Astrocyte (in vitro differentiated cells and primary cell): Measurements from ENCODE around the gene C16orf82. TPM values are rescaled to one million over a fixed set of nuclear protein-coding genes. Genes with fewer than 3 reads are reported as not detected.

ENCODE experiments used
- DNase-seq: peaks from one replicate; pipeline ENCODE4 v3.0.0-alpha.2; 2010; ENCODE audit warnings: low read depth
- FAIRE-seq: peaks from 2 replicates; lab custom pipeline; 2011; peaks lifted over from hg19 to GRCh38; lab: Jason Lieb, UNC
- H2AFZ ChIP-seq: 2 replicates; pipeline ENCODE4 v1.6.0; 2012; ENCODE audit warnings: low read depth, low read length, inconsistent platforms
- H3K27ac ChIP-seq: 2 replicates; pipeline ENCODE4 v1.5.1; 2011; ENCODE audit warnings: low read depth, low read length, inconsistent platforms
- H3K27me3 ChIP-seq: 2 replicates; pipeline ENCODE4 v1.6.0; 2011; ENCODE audit warnings: low read length, inconsistent platforms; ENCODE audit not compliant: insufficient read depth
- H3K36me3 ChIP-seq: 2 replicates; pipeline ENCODE4 v1.5.1; 2011; ENCODE audit warnings: low read length, inconsistent platforms; ENCODE audit not compliant: insufficient read depth
- H3K4me1 ChIP-seq: 2 replicates; pipeline ENCODE4 v1.5.1; 2011; ENCODE audit warnings: low read length, inconsistent platforms; ENCODE audit not compliant: insufficient read depth
- H3K4me2 ChIP-seq: 2 replicates; pipeline ENCODE4 v1.6.0; 2012; ENCODE audit warnings: low read length, inconsistent platforms
- H3K4me3 ChIP-seq: 2 replicates; pipeline ENCODE4 v1.5.1; 2011; ENCODE audit warnings: low read depth, mild to moderate bottlenecking, low read length, inconsistent platforms; ENCODE audit not compliant: insufficient read depth
- H3K79me2 ChIP-seq: 2 replicates; pipeline ENCODE4 v1.6.0; 2012; ENCODE audit warnings: mild to moderate bottlenecking, low read length, inconsistent platforms; ENCODE audit not compliant: insufficient read depth
- H3K9ac ChIP-seq: 2 replicates; pipeline ENCODE4 v1.6.0; 2012; ENCODE audit warnings: mild to moderate bottlenecking, low read length, inconsistent platforms
- H3K9me3 ChIP-seq: 2 replicates; pipeline ENCODE4 v1.5.1; 2012; ENCODE audit warnings: low read depth, mild to moderate bottlenecking, low read length, inconsistent platforms; ENCODE audit not compliant: insufficient read depth
- H4K20me1 ChIP-seq: 2 replicates; pipeline ENCODE4 v1.6.0; 2012; ENCODE audit warnings: low read length, inconsistent platforms; ENCODE audit not compliant: insufficient read depth
- H3K27ac Mint-ChIP-seq: one replicate; pipeline ENCODE4 v1.8.0; 2021; ENCODE audit warnings: mild to moderate bottlenecking, mixed read lengths; ENCODE audit not compliant: unreplicated experiment
- H3K27me3 Mint-ChIP-seq: one replicate; pipeline ENCODE4 v1.8.0; 2021; ENCODE audit warnings: low read depth, mixed read lengths; ENCODE audit not compliant: unreplicated experiment
- H3K36me3 Mint-ChIP-seq: one replicate; pipeline ENCODE4 v1.8.0; 2021; ENCODE audit warnings: low read depth, mixed read lengths; ENCODE audit not compliant: unreplicated experiment
- H3K4me1 Mint-ChIP-seq: one replicate; pipeline ENCODE4 v1.8.0; 2021; ENCODE audit warnings: low read depth, mixed read lengths; ENCODE audit not compliant: unreplicated experiment
- H3K4me3 Mint-ChIP-seq: one replicate; pipeline ENCODE4 v1.8.0; 2021; ENCODE audit warnings: mild to moderate bottlenecking, moderate library complexity, mixed read lengths; ENCODE audit not compliant: unreplicated experiment
- H3K9me3 Mint-ChIP-seq: one replicate; pipeline ENCODE4 v1.8.0; 2021; ENCODE audit warnings: mild to moderate bottlenecking, mixed read lengths; ENCODE audit not compliant: unreplicated experiment
- EZH2 ChIP-seq: IDR thresholded peaks from 2 replicates; pipeline ENCODE4 v1.6.1; 2012; ENCODE audit warnings: mild to moderate bottlenecking, low read length, inconsistent platforms; ENCODE audit not compliant: insufficient read depth
- total RNA-seq: library from RNA; stranded (reverse); gene quantifications from 2 replicates; pipeline ENCODE4 v1.2.1, GENCODE V29; 2021
- TF ChIP-seq, protein P1 (sequence below): IDR thresholded peaks from 2 replicates; pipeline ENCODE4 v1.5.1; 2011; ENCODE audit warnings: low read depth, mild to moderate bottlenecking, inconsistent platforms, low read length, moderate library complexity; ENCODE audit not compliant: insufficient read depth

The C16orf82 gene
- total RNA-seq, 1 donor from 2014 or later = not detected

DNA sequence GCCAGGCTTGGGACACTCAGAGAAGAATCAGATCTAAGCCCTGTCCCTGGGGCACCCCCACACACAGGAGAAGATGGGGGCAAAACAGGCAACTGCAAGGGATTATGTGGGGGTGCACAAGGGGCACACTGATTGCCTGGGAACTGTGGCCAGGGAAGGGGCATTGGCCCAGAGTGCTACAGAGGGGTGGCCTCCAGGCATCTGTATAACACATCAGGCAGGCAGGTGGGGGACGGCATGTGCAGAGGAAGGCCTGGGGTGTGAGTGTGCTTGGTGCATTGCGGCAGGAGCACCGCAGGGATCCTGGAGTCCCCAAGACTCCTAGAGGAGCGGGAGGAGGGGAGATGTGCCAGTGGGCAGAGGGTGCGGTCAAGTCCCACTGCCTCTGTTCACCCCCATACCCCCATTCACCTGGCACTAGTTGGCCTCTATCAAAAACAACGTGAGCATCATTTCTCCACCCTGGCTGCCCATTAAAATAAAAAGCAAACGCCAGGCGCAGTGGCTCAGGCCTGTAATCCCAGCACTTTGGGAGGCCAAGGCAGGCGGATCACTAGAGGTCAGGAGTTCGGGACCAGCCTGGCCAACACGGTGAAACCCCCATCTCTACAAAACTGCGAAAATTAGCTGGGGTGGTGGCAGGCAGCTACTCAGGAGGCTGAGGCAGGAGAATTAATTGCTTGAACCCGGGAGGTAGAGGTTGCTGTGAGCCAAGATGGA is 41.5 kb downstream of the C16orf82 start:
- Histone ChIP-seq H3K36me3 (no peaks in the 10 kb centered on the region), H3K4me2 (no peak overlapping the region), H3K9ac (no peak overlapping the region), H2AFZ (no peak overlapping the region), H3K79me2 (no peaks in the 10 kb centered on the region), H3K27me3 (no peaks in the 10 kb centered on the region), H3K4me3 (no peak overlapping the region), H3K4me1 (no peaks in the 10 kb centered on the region), H4K20me1 (no peaks in the 10 kb centered on the region), H3K9me3 (no peaks in the 10 kb centered on the region), H3K27ac (no peak overlapping the region)
- Mint-ChIP-seq H3K36me3 (no peaks in the 10 kb centered on the region), H3K27ac (no peak overlapping the region), H3K9me3 (peaks cover 3% of the 10 kb centered on the region), H3K27me3 (peaks cover 12% of the 10 kb centered on the region), H3K4me3 (no peak overlapping the region), H3K4me1 (no peaks in the 10 kb centered on the region)
- no peak for FAIRE-seq
- DNase-seq = no peak
- TF ChIP-seq EZH2 = no peak
- TF ChIP-seq, protein P1, sequence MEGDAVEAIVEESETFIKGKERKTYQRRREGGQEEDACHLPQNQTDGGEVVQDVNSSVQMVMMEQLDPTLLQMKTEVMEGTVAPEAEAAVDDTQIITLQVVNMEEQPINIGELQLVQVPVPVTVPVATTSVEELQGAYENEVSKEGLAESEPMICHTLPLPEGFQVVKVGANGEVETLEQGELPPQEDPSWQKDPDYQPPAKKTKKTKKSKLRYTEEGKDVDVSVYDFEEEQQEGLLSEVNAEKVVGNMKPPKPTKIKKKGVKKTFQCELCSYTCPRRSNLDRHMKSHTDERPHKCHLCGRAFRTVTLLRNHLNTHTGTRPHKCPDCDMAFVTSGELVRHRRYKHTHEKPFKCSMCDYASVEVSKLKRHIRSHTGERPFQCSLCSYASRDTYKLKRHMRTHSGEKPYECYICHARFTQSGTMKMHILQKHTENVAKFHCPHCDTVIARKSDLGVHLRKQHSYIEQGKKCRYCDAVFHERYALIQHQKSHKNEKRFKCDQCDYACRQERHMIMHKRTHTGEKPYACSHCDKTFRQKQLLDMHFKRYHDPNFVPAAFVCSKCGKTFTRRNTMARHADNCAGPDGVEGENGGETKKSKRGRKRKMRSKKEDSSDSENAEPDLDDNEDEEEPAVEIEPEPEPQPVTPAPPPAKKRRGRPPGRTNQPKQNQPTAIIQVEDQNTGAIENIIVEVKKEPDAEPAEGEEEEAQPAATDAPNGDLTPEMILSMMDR = no peak

DNA sequence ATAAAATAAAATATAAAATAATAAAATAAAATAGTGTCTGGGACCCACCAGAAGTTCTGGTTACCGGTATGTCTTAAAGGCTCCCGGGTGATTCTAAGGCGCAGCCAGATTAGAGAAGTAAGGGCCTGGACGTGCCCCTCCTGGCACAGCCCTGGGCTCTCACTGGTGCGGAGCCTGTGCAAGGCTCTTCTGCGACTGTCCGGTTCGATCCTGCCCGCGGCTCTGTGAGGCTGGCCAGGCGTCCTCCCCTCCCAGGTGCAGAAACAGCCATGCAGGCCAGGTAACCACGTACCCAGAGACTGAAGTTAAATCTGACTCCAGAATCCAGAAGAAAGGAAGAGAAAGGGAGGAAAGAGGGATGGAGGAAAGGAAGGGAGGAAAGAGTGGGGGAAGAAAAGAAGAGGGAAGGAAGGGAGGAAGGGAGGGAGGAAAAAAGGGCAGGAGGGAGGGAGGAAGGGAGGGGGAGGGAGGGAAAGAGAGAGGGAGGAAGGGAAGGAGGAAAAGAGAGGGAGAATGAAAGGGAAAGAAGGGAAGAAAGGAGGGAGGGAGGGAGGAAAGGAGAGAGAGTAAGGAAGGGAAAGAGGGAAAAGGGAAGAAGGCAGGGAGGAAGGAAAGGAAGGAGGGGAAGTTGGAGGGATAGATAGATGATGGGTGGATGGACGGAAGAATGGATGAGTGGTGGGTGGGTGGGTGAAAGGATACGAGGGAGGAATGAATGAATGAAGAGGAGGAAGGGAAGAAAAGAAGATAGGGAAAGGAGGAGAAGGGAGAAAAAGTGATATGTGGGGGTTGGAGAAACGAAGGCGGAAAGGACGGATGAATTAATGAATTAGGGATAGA is 42.3 kb downstream of the C16orf82 start:
- no peaks in the 10 kb centered on the region for H3K9me3 ChIP-seq
- no peaks in the 10 kb centered on the region for H3K4me1 ChIP-seq
- Mint-ChIP-seq H3K27ac (no peak overlapping the region), H3K36me3 (no peaks in the 10 kb centered on the region), H3K27me3 (peaks cover 17% of the 10 kb centered on the region), H3K4me3 (no peak overlapping the region), H3K4me1 (no peaks in the 10 kb centered on the region), H3K9me3 (peaks cover 2% of the 10 kb centered on the region)
- H3K9ac ChIP-seq = peak overlapping the region; percentile 46
- H3K4me3 ChIP-seq = no peak overlapping the region
- no peaks in the 10 kb centered on the region for H3K79me2 ChIP-seq
- DNase-seq (no peak), FAIRE-seq (no peak)
- no peaks in the 10 kb centered on the region for H4K20me1 ChIP-seq
- no peak for TF ChIP-seq EZH2
- TF ChIP-seq, protein P1 = no peak
- H3K27ac ChIP-seq = no peak overlapping the region
- H3K27me3 ChIP-seq = no peaks in the 10 kb centered on the region
- no peaks in the 10 kb centered on the region for H3K36me3 ChIP-seq
- peak overlapping the region; percentile 84 for H3K4me2 ChIP-seq
- peak overlapping the region; percentile 77 for H2AFZ ChIP-seq
